ENCODE data around the gene ANXA10. TPM values are rescaled to one million over a fixed set of nuclear protein-coding genes. Genes with fewer than 3 reads are reported as not detected.

Gene ANXA10
- total RNA-seq, 1 experiment from 2014 or later, result not detected

GRCh38 chr4:168099195-168099594 lies 6.9 kb downstream of the ANXA10 start:
- no peaks in the 10 kb centered on the region for H3K4me1 Mint-ChIP-seq
- ChIA-PET POLR2A (no interaction called here), CTCF (no interaction called here)
- no peaks in the 10 kb centered on the region for H3K9me3 Mint-ChIP-seq
- no peak overlapping the region for H3K4me3 Mint-ChIP-seq
- ATAC-seq, result no peak
- no peak for TF ChIP-seq PRRX2 (CRISPR knock-in tag; IDR thresholded peaks at IDR 0.05)
- TF ChIP-seq TCF7 (CRISPR knock-in tag; IDR thresholded peaks at IDR 0.05; ENCODE audit: low read depth), result no peak
- no peak for TF ChIP-seq EMX1 (CRISPR knock-in tag; IDR thresholded peaks at IDR 0.05)
- TF ChIP-seq HMGA2 (CRISPR knock-in tag; IDR thresholded peaks at IDR 0.05), result no peak
- TF ChIP-seq HMGXB4 (CRISPR knock-in tag; IDR thresholded peaks at IDR 0.05), result no peak
- TF ChIP-seq TEAD4 (CRISPR knock-in tag; IDR thresholded peaks at IDR 0.05), result no peak
- no peak for TF ChIP-seq ZNF423 (CRISPR knock-in tag; IDR thresholded peaks at IDR 0.05)
- TF ChIP-seq ZMAT4 (CRISPR knock-in tag; IDR thresholded peaks at IDR 0.05), result no peak
- TF ChIP-seq GTF2I (CRISPR knock-in tag; conservative IDR thresholded peaks at IDR 0.05), result no peak
- no peak for TF ChIP-seq FOXK1 (CRISPR knock-in tag; IDR thresholded peaks at IDR 0.05)
- no peak for TF ChIP-seq TEAD1 (CRISPR knock-in tag; IDR thresholded peaks at IDR 0.05)
- no peak overlapping the region for H3K27ac Mint-ChIP-seq
- H3K36me3 Mint-ChIP-seq, result no peaks in the 10 kb centered on the region
- H3K27me3 Mint-ChIP-seq (ENCODE audit: low read depth), result no peaks in the 10 kb centered on the region
- DNase-seq (ENCODE audit: low spot score), result no peak

- Mint-ChIP-seq H3K36me3 (no peaks in the 10 kb centered on the region), H3K9me3 (peaks cover 6% of the 10 kb centered on the region), H3K4me3 (no peak overlapping the region), H3K27ac (no peak overlapping the region), H3K27me3 (ENCODE audit: low read depth) (no peaks in the 10 kb centered on the region), H3K4me1 (no peaks in the 10 kb centered on the region)
- ChIA-PET CTCF (no interaction called here), POLR2A (no interaction called here)
- no peak for ATAC-seq
- no peak for DNase-seq (ENCODE audit: low spot score)
- no peak for TF ChIP-seq PREB (CRISPR knock-in tag; IDR thresholded peaks at IDR 0.05; ENCODE audit: borderline replicate concordance)
- TF ChIP-seq OVOL2 (CRISPR knock-in tag; IDR thresholded peaks at IDR 0.05; ENCODE audit: borderline replicate concordance), result no peak
- TF ChIP-seq ATF2 (CRISPR knock-in tag; IDR thresholded peaks at IDR 0.05; ENCODE audit: borderline replicate concordance, low read depth), result no peak
- no peak for TF ChIP-seq GTF2I (CRISPR knock-in tag; conservative IDR thresholded peaks at IDR 0.05)
- TF ChIP-seq ZBTB21 (CRISPR knock-in tag; IDR thresholded peaks at IDR 0.05; ENCODE audit: borderline replicate concordance), result no peak
- TF ChIP-seq ZNF219 (CRISPR knock-in tag; IDR thresholded peaks at IDR 0.05; ENCODE audit: borderline replicate concordance), result no peak
- TF ChIP-seq ARID4B (CRISPR knock-in tag; IDR thresholded peaks at IDR 0.05; ENCODE audit: borderline replicate concordance), result no peak
- TF ChIP-seq FOXJ3 (CRISPR knock-in tag; IDR thresholded peaks at IDR 0.05; ENCODE audit: borderline replicate concordance), result no peak
- no peak for TF ChIP-seq SP1 (CRISPR knock-in tag; conservative IDR thresholded peaks at IDR 0.05)
- no peak for TF ChIP-seq JUN (CRISPR knock-in tag; IDR thresholded peaks at IDR 0.05)
- TF ChIP-seq HMGA2 (CRISPR knock-in tag; IDR thresholded peaks at IDR 0.05), result no peak
- TF ChIP-seq ESRRA (CRISPR knock-in tag; IDR thresholded peaks at IDR 0.05; ENCODE audit: borderline replicate concordance), result no peak
- TF ChIP-seq MLX (CRISPR knock-in tag; IDR thresholded peaks at IDR 0.05), result no peak
- no peak for TF ChIP-seq NFYB (CRISPR knock-in tag; conservative IDR thresholded peaks at IDR 0.05; ENCODE audit: low read depth)
- no peak for TF ChIP-seq ATF1 (CRISPR knock-in tag; IDR thresholded peaks at IDR 0.05)
- TF ChIP-seq ZNF512 (CRISPR knock-in tag; IDR thresholded peaks at IDR 0.05; ENCODE audit: borderline replicate concordance), result no peak
- TF ChIP-seq TEAD4 (CRISPR knock-in tag; IDR thresholded peaks at IDR 0.05), result no peak
- no peak for TF ChIP-seq ZNF671 (CRISPR knock-in tag; IDR thresholded peaks at IDR 0.05)
- TF ChIP-seq EMX1 (CRISPR knock-in tag; IDR thresholded peaks at IDR 0.05), result no peak
Observed at GRCh38 chr4:168101026-168101425, 8.7 kb downstream of the ANXA10 start.

Data from WTC11 (cell line).